Measurements from ENCODE around the gene DKK3. TPM values are rescaled to one million over a fixed set of nuclear protein-coding genes. Genes with fewer than 3 reads are reported as not detected.

The DKK3 gene
- total and polyA plus RNA-seq, 2 of the 13 experiments (the other 11 are each of a cell fraction or from before 2014, with no cell fraction given) = 0.09 to 0.67 TPM

DNA sequence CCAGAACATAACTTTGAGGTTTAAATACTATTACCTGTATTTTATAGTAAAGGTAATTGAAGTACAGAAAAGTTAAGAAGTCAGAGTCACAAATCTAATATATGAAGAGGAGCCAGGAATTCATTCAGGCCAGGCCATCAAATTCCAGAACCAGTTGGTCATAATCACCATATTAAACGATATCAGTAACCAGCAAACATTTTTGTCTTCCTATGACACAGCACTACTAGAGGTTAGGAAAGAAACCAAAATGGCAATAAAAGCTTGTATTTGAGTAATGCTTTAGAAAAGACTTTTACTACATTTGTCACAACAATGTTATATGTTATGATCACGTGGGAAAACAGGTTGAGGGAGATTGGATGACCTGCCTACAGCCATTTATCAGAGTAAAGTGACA lies 62.2 kb downstream of the DKK3 start (continued):
- TF ChIP-seq, protein P1, sequence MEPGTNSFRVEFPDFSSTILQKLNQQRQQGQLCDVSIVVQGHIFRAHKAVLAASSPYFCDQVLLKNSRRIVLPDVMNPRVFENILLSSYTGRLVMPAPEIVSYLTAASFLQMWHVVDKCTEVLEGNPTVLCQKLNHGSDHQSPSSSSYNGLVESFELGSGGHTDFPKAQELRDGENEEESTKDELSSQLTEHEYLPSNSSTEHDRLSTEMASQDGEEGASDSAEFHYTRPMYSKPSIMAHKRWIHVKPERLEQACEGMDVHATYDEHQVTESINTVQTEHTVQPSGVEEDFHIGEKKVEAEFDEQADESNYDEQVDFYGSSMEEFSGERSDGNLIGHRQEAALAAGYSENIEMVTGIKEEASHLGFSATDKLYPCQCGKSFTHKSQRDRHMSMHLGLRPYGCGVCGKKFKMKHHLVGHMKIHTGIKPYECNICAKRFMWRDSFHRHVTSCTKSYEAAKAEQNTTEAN (CRISPR knock-in tag; conservative IDR thresholded peaks at IDR 0.05) = no peak
- TF ChIP-seq RBM22 (optimal IDR thresholded peaks at IDR 0.05; ENCODE audit: low read length) (no peak), SPEN (CRISPR knock-in tag; IDR thresholded peaks at IDR 0.05; ENCODE audit: low read depth) (no peak), SRY (CRISPR knock-in tag; IDR thresholded peaks at IDR 0.05) (no peak)

DNA sequence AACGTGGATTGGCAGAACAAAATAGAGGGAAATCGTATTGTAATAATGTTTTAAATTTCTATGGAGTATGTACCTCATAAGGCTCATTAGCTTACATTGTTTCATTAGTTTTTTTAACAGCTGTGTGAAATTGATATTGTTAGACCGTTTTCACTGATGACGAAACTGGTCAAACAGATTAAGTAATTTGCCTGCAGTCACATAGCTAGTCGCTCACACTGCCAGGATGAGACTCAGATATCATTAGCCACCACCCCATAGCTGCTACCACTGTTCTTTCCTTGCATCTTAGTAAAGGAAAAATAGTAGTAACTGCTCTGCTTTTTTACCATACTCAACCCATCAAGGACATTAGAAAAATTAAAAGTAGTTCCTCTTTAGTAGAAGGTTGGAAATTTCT lies 64.0 kb downstream of the DKK3 start:
- POLR2A ChIA-PET = no interaction called here

More for the DNA sequence above, 64.0 kb downstream of the DKK3 start:
- CTCF ChIA-PET (ENCODE audit: low intra/inter-chr PET ratio, low total read pairs) = no interaction called here
- H3K4me2 ChIP-seq (ENCODE audit: low read depth, low read length) = no peak overlapping the region
- peaks cover 17% of the 10 kb centered on the region for H3K4me1 ChIP-seq (ENCODE audit: insufficient read depth, low read length)
- in situ Hi-C loops (cut with HindIII; ENCODE audit: extremely low pct_ligation_motif_present, low pct_unique_long_range_greater_than_20kb) (no loop called here), intact Hi-C loops (cut with micrococcal nuclease; ENCODE audit: unreplicated experiment) (no loop called here)
- WGBS (ENCODE audit: low lambda C conversion rate) = 92% methylated on average over 5 of the region's 5 CpGs
- H3K9me3 ChIP-seq (ENCODE audit: low read length) = no peaks in the 10 kb centered on the region
- no peak overlapping the region for H3K9ac ChIP-seq (ENCODE audit: insufficient read depth, low read depth, low read length)
- TF ChIP-seq ARNTL (CRISPR knock-in tag; IDR thresholded peaks at IDR 0.05) = no peak
- TF ChIP-seq ZNF567 (CRISPR knock-in tag; IDR thresholded peaks at IDR 0.05; ENCODE audit: borderline replicate concordance) = no peak
- TF ChIP-seq ZNF556 (CRISPR knock-in tag; IDR thresholded peaks at IDR 0.05; ENCODE audit: borderline replicate concordance) = no peak
- no peak for TF ChIP-seq SRSF4 (IDR thresholded peaks at IDR 0.05; ENCODE audit: low read depth, low read length, poor library complexity, severe bottlenecking)
- TF ChIP-seq, protein P2, sequence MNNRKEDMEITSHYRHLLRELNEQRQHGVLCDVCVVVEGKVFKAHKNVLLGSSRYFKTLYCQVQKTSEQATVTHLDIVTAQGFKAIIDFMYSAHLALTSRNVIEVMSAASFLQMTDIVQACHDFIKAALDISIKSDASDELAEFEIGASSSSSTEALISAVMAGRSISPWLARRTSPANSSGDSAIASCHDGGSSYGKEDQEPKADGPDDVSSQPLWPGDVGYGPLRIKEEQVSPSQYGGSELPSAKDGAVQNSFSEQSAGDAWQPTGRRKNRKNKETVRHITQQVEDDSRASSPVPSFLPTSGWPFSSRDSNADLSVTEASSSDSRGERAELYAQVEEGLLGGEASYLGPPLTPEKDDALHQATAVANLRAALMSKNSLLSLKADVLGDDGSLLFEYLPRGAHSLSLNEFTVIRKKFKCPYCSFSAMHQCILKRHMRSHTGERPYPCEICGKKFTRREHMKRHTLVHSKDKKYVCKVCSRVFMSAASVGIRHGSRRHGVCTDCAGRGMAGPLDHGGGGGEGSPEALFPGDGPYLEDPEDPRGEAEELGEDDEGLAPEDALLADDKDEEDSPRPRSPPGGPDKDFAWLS (CRISPR knock-in tag; IDR thresholded peaks at IDR 0.05; ENCODE audit: borderline replicate concordance) = no peak
- TF ChIP-seq SIX1 (CRISPR knock-in tag; IDR thresholded peaks at IDR 0.05; ENCODE audit: borderline replicate concordance) = no peak
- TF ChIP-seq ZNF749 (CRISPR knock-in tag; IDR thresholded peaks at IDR 0.05; ENCODE audit: borderline replicate concordance) = no peak
- no peak for TF ChIP-seq TBL1XR1 (IDR thresholded peaks at IDR 0.05; ENCODE audit: borderline replicate concordance, low read length, partially characterized antibody)
- no peak for TF ChIP-seq HNF4G (IDR thresholded peaks at IDR 0.05; ENCODE audit: borderline replicate concordance, low read depth, low read length)
- no peak for TF ChIP-seq HNF4G (CRISPR knock-in tag; IDR thresholded peaks at IDR 0.05; ENCODE audit: borderline replicate concordance, low read depth)
- no peak for TF ChIP-seq CEBPG (CRISPR knock-in tag; IDR thresholded peaks at IDR 0.05)
- no peak for TF ChIP-seq ZNF326 (CRISPR knock-in tag; IDR thresholded peaks at IDR 0.05; ENCODE audit: borderline replicate concordance)
- TF ChIP-seq, protein P3, sequence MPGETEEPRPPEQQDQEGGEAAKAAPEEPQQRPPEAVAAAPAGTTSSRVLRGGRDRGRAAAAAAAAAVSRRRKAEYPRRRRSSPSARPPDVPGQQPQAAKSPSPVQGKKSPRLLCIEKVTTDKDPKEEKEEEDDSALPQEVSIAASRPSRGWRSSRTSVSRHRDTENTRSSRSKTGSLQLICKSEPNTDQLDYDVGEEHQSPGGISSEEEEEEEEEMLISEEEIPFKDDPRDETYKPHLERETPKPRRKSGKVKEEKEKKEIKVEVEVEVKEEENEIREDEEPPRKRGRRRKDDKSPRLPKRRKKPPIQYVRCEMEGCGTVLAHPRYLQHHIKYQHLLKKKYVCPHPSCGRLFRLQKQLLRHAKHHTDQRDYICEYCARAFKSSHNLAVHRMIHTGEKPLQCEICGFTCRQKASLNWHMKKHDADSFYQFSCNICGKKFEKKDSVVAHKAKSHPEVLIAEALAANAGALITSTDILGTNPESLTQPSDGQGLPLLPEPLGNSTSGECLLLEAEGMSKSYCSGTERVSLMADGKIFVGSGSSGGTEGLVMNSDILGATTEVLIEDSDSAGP (CRISPR knock-in tag; IDR thresholded peaks at IDR 0.05; ENCODE audit: borderline replicate concordance) = no peak
- no peak for TF ChIP-seq RCOR2 (CRISPR knock-in tag; IDR thresholded peaks at IDR 0.05)
- TF ChIP-seq BORCS8-MEF2B (CRISPR knock-in tag; IDR thresholded peaks at IDR 0.05) = no peak
- peaks cover 3% of the 10 kb centered on the region; the same call in 1 of the 2 replicates for H4K20me1 ChIP-seq (ENCODE audit: insufficient read depth, low read length)
- no peak for FAIRE-seq
- no peak for ATAC-seq
- H3K27me3 ChIP-seq (ENCODE audit: control insufficient read depth in 1 of 2, insufficient read depth in 2 of 2, low read length in 2 of 2) = no peaks in the 10 kb centered on the region
- H3K36me3 ChIP-seq (replicated peaks in 1 of 2; ENCODE audit: control insufficient read depth in 1 of 2, insufficient read depth in 2 of 2, low read length in 2 of 2) = peaks cover 8 to 17% of the 10 kb centered on the region in 2 experiments; a peak in 4 of 5 replicates
- no TSS peak for BruUV-seq (replicated peaks)
- H3K27ac ChIP-seq (ENCODE audit: extremely low read length, insufficient read depth, low read length) = no peak overlapping the region
- no peak overlapping the region for H2AFZ ChIP-seq (ENCODE audit: low read length)
- H3K4me3 ChIP-seq (replicated peaks in 1 of 3; ENCODE audit: insufficient read depth in 1 of 3, low read depth in 2 of 3, low read length in 3 of 3) = no peak overlapping the region
- no peaks in the 10 kb centered on the region for H3K79me2 ChIP-seq (ENCODE audit: insufficient read depth, low read length)
- no peak for DNase-seq (ENCODE audit: low spot score)

All from HepG2 (cell line).